HCT116 (cell line): Measurements from ENCODE around the gene MVK. TPM values are rescaled to one million over a fixed set of nuclear protein-coding genes. Genes with fewer than 3 reads are reported as not detected.

Experiments
- ATAC-seq: fragments of 200-7000 bp; cut with Tn5 transposase; 2 replicates; pipeline ENCODE4 v1.9.1; 2020; ENCODE audit warnings: mild to moderate bottlenecking, moderate library complexity
- BruUV-seq: library from RNA; stranded (reverse); fragments of 400-500 nt; replicated peaks from 2 replicates; lab custom pipeline; 2021; lab: Mats Ljungman, UMichigan
- CTCF ChIA-PET: fragments of 300-600 bp; sonication (Branson Sonifier 250); formaldehyde crosslinking; loops from one replicate; lab custom pipeline; 2021; ENCODE audit warnings: antibody characterized with exemption; lab: Charles Lee
- POLR2A ChIA-PET: fragments of 300-600, 350-600 bp; sonication (Branson Sonifier 250); formaldehyde crosslinking; loops from one replicate; lab custom pipeline; 2021; ENCODE audit warnings: antibody characterized with exemption; lab: Charles Lee
- RAD21 ChIA-PET, 2 experiments: fragments of 300-600 bp; sonication (Branson Sonifier 250); formaldehyde crosslinking; loops; one replicate each; lab custom pipeline; 2023; ENCODE audit warnings: low total read pairs in 2 of 2; ENCODE audit not compliant: uncharacterized antibody in 2 of 2, unreplicated experiment in 2 of 2, low non-redundant PET in 1 of 2; lab: Charles Lee
- DNase-seq: peaks from one replicate; pipeline ENCODE4 v3.0.0-alpha.2; 2010; ENCODE audit warnings: low read depth, low spot score
- H2AFZ ChIP-seq: fragments of 200-600 bp; shearing (Covaris generic), sonication (generic); 2 replicates; pipeline ENCODE4 v1.6.1; 2017; ENCODE audit warnings: low read depth, mixed run types, mixed read lengths, antibody characterized with exemption, low read length; ENCODE audit not compliant: poor library complexity, severe bottlenecking
- H3K27ac ChIP-seq: 2 replicates; pipeline ENCODE4 v1.5.1; 2012; ENCODE audit warnings: low read depth, low read length
- H3K27me3 ChIP-seq: fragments of 200-600 bp; sonication (generic); 2 replicates; pipeline ENCODE4 v1.6.1; 2016; ENCODE audit warnings: mixed run types, low read length, mixed read lengths; ENCODE audit not compliant: insufficient read depth
- H3K36me3 ChIP-seq, 2 experiments: fragments of 200-500 bp in 1 of 2; fragments of 200-600 bp in 1 of 2; sonication (Bioruptor generic) in 1 of 2; sonication (generic) in 1 of 2; 2 replicates each; pipeline versions ENCODE4 v1.5.1 to v1.6.1; 2014 to 2016; ENCODE audit warnings: low read length in 2 of 2, inconsistent platforms in 1 of 2, mixed read lengths in 1 of 2, mixed run types in 1 of 2; ENCODE audit not compliant: insufficient read depth in 2 of 2, control insufficient read depth in 1 of 2
- H3K4me1 ChIP-seq, 2 experiments: fragments of 200-600 bp in 1 of 2; sonication (generic) in 1 of 2; 2 replicates each; pipeline versions ENCODE4 v1.5.1 to v1.6.1; 2012 to 2017; ENCODE audit warnings: low read length in 2 of 2, inconsistent platforms in 1 of 2, mild to moderate bottlenecking in 1 of 2, mixed read lengths in 1 of 2, mixed run types in 1 of 2, moderate library complexity in 1 of 2; ENCODE audit not compliant: insufficient read depth in 2 of 2, control insufficient read depth in 1 of 2
- H3K4me2 ChIP-seq: fragments of 200-600 bp; sonication (generic); 2 replicates; pipeline ENCODE4 v1.6.1; 2017; ENCODE audit warnings: mixed run types, low read length, mixed read lengths
- H3K4me3 ChIP-seq, 2 experiments: fragments of 200-600 bp in 1 of 2; sonication (generic) in 1 of 2; replicated peaks in 1 of 2; 2 replicates each; pipeline ENCODE4 v1.5.1; 2011 to 2016; ENCODE audit warnings: low read length in 2 of 2, control low read depth in 1 of 2, low read depth in 1 of 2, mild to moderate bottlenecking in 1 of 2, mixed read lengths in 1 of 2, mixed run types in 1 of 2
- H3K79me2 ChIP-seq: fragments of 200-600 bp; sonication (generic); 2 replicates; pipeline ENCODE4 v1.6.1; 2017; ENCODE audit warnings: mild to moderate bottlenecking, mixed run types, low read length, moderate library complexity, mixed read lengths; ENCODE audit not compliant: insufficient read depth
- H3K9ac ChIP-seq: fragments of 200-600 bp; sonication (generic); 2 replicates; pipeline ENCODE4 v1.6.1; 2016; ENCODE audit warnings: low read length, mixed read lengths
- H3K9me2 ChIP-seq: fragments of 200-600 bp; sonication (generic), shearing (Covaris generic); 2 replicates; pipeline ENCODE4 v1.6.1; 2017; ENCODE audit warnings: mixed run types, mild to moderate bottlenecking, moderate library complexity; ENCODE audit not compliant: insufficient read depth
- H3K9me3 ChIP-seq, 2 experiments: fragments of 200-500 bp in 1 of 2; fragments of 200-600 bp in 1 of 2; sonication (Bioruptor generic) in 1 of 2; sonication (generic) in 1 of 2; 2 replicates each; pipeline ENCODE4 v1.6.1; 2014 to 2017; ENCODE audit warnings: low read length in 2 of 2, mixed read lengths in 2 of 2, inconsistent platforms in 1 of 2, low read depth in 1 of 2, mild to moderate bottlenecking in 1 of 2, mixed run types in 1 of 2, moderate library complexity in 1 of 2; ENCODE audit not compliant: control insufficient read depth in 1 of 2, insufficient read depth in 1 of 2
- H4K20me1 ChIP-seq: fragments of 200-600 bp; sonication (generic), shearing (Covaris generic); 2 replicates; pipeline ENCODE4 v1.6.1; 2017; ENCODE audit warnings: mixed run types, mild to moderate bottlenecking, moderate library complexity; ENCODE audit not compliant: insufficient read depth
- EGR1 ChIP-seq: IDR thresholded peaks from 2 replicates; pipeline ENCODE4 v1.6.1; 2012; ENCODE audit warnings: low read depth
- ELF1 ChIP-seq: IDR thresholded peaks from 2 replicates; pipeline ENCODE4 v1.6.1; 2012; ENCODE audit warnings: low read depth, borderline replicate concordance
- SRF ChIP-seq: IDR thresholded peaks from 2 replicates; pipeline ENCODE4 v1.6.1; 2012; ENCODE audit warnings: low read depth
- ZFX ChIP-seq: fragments of 450-650 bp; IDR thresholded peaks from 2 replicates; pipeline ENCODE4 v1.6.1; 2017
- intact Hi-C: fragments of 100-400 bp; cut with micrococcal nuclease; formaldehyde crosslinking; loops from 2 replicates; pipeline ENCODE4 v1.10.0; 2022
- total RNA-seq: library from RNA; stranded (reverse); gene quantifications from one replicate; pipeline ENCODE4 v1.2.1, GENCODE V29; 2021; ENCODE audit not compliant: unreplicated experiment
- TF ChIP-seq, protein P1 (sequence below): IDR thresholded peaks from 2 replicates; pipeline ENCODE4 v1.6.1; 2012
- TF ChIP-seq, protein P2 (sequence below): IDR thresholded peaks from 2 replicates; pipeline ENCODE4 v1.6.1; 2012; ENCODE audit warnings: low read depth

Gene MVK
- total RNA-seq, 1 experiment from 2014 or later, result 17.3 TPM

DNA sequence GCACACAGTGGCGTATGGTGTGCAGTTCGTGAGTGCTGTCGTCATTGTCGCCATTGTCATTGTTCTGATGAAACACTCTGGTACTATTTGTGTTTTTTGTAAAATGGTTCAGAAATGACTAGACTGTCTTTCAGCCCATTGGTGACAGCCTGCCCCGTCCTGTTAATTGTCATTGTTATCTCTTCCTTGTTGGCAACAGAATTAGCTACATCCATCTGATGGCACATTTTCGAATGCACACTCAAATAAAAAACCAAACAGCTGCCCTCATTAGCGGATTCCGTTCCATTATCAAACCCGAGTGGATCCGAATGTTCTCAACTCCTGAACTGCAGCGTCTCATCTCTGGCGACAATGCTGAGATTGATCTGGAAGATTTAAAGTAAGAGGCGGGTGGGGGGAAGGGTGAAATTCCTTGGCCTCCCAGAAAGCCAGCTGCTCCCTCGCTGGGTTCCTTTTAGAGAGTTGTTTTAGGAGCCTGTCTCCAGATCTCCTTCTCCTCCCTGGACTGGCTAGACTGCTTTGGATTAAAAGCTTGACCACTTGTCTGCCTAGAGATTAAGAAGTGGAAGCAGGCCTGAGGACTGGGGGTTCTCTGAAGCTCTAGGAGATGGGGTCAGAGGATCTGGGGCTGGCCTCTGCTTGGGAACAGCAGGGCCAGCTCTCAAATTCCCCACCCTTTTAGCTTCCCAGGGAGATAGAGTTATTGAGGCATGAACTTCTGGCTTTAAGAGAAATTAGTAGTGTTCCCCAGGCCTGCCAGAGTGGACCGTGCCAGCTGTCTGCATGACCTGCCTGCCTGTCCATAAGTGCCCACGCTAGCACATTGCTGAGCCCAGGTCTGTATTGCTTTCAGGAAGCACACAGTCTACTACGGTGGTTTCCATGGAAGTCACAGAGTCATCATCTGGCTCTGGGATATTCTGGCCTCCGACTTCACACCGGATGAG, 43.6 kb upstream of the MVK start (continued):
- TF ChIP-seq, protein P1, sequence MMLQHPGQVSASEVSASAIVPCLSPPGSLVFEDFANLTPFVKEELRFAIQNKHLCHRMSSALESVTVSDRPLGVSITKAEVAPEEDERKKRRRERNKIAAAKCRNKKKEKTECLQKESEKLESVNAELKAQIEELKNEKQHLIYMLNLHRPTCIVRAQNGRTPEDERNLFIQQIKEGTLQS, result no peak
- TF ChIP-seq ZFX, result no peak
- no peak for TF ChIP-seq SRF

DNA sequence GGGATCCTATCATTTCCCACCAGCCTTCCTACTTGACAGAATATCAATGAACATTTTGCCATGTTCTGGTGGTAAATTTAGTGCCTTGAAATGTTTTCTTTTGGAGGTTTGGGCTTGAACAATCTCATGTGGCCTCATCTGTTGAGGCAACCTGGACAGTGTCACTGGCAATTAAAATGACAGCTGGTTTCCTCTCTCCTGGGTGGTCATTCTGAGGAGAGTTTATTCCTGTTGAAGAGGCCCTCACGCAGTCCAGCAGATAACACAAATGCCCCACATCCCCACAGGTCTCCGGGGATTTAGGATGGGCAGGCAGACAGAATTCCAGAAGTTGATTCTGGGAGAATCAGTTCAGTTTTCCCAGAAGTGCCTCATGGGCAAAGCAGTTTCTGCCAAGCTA, 42.2 kb upstream of the MVK start:
- Histone ChIP-seq H3K4me1 (no peaks in the 10 kb centered on the region), H2AFZ (no peak overlapping the region), H3K27ac (no peak overlapping the region), H3K9ac (no peak overlapping the region), H4K20me1 (no peaks in the 10 kb centered on the region), H3K9me3 (no peaks in the 10 kb centered on the region), H3K79me2 (no peaks in the 10 kb centered on the region), H3K27me3 (no peaks in the 10 kb centered on the region), H3K9me2 (no peaks in the 10 kb centered on the region), H3K4me2 (no peak overlapping the region), H3K4me3 (no peak overlapping the region), H3K36me3 (no peaks in the 10 kb centered on the region; a peak in 1 of 4 replicates)
- no TSS peak for BruUV-seq
- intact Hi-C loops, result no loop called here
- ChIA-PET RAD21 (no interaction called here), CTCF (no interaction called here), POLR2A (no interaction called here)
- DNase-seq, result no peak
- TF ChIP-seq ELF1 (no peak), SRF (no peak), EGR1 (no peak)
- TF ChIP-seq, protein P2, sequence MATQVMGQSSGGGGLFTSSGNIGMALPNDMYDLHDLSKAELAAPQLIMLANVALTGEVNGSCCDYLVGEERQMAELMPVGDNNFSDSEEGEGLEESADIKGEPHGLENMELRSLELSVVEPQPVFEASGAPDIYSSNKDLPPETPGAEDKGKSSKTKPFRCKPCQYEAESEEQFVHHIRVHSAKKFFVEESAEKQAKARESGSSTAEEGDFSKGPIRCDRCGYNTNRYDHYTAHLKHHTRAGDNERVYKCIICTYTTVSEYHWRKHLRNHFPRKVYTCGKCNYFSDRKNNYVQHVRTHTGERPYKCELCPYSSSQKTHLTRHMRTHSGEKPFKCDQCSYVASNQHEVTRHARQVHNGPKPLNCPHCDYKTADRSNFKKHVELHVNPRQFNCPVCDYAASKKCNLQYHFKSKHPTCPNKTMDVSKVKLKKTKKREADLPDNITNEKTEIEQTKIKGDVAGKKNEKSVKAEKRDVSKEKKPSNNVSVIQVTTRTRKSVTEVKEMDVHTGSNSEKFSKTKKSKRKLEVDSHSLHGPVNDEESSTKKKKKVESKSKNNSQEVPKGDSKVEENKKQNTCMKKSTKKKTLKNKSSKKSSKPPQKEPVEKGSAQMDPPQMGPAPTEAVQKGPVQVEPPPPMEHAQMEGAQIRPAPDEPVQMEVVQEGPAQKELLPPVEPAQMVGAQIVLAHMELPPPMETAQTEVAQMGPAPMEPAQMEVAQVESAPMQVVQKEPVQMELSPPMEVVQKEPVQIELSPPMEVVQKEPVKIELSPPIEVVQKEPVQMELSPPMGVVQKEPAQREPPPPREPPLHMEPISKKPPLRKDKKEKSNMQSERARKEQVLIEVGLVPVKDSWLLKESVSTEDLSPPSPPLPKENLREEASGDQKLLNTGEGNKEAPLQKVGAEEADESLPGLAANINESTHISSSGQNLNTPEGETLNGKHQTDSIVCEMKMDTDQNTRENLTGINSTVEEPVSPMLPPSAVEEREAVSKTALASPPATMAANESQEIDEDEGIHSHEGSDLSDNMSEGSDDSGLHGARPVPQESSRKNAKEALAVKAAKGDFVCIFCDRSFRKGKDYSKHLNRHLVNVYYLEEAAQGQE, result no peak
- no peak for ATAC-seq
